ENCODE results near the gene ZBTB25. TPM values are rescaled to one million over a fixed set of nuclear protein-coding genes. Genes with fewer than 3 reads are reported as not detected.

The ZBTB25 gene
- total RNA-seq, result 4.1 and 4.7 TPM in 2 replicates

- Histone ChIP-seq H3K36me3 (ENCODE audit: control insufficient read depth, insufficient read depth, low read length) (no peaks in the 10 kb centered on the region), H3K4me3 (ENCODE audit: low read depth, low read length) (peak within 1 kb of the TSS; percentile 56), H3K27me3 (ENCODE audit: control insufficient read depth, insufficient read depth, low read length) (no peaks in the 10 kb centered on the region)
- no peak for TF ChIP-seq CTCF (IDR thresholded peaks at IDR 0.05; ENCODE audit: insufficient read depth, low read length, severe bottlenecking)
- FAIRE-seq (no peak), DNase-seq (ENCODE audit: low read depth) (peak; percentile 73)
Measured at GRCh38 chr14:64503434-64504309, at the start of gene ZBTB25. Gene ZBTB25, minus strand, starts transcription at chr14:64503838. Its CDS starts 13,305 bp downstream, at chr14:64490533.

- Histone ChIP-seq H3K27me3 (ENCODE audit: control insufficient read depth, insufficient read depth, low read length) (peaks cover 7% of the 10 kb centered on the region), H3K36me3 (ENCODE audit: control insufficient read depth, insufficient read depth, low read length) (no peaks in the 10 kb centered on the region), H3K4me3 (ENCODE audit: low read depth, low read length) (no peak overlapping the region)
- no peak for FAIRE-seq
- no peak for DNase-seq (ENCODE audit: low read depth)
- no peak for TF ChIP-seq CTCF (IDR thresholded peaks at IDR 0.05; ENCODE audit: insufficient read depth, low read length, severe bottlenecking)
Measured at GRCh38 chr14:64550621-64551333, 47.1 kb upstream of the ZBTB25 start.

- FAIRE-seq (no peak), DNase-seq (ENCODE audit: low read depth) (no peak)
- no peak for TF ChIP-seq CTCF (IDR thresholded peaks at IDR 0.05; ENCODE audit: insufficient read depth, low read length, severe bottlenecking)
- Histone ChIP-seq H3K27me3 (ENCODE audit: control insufficient read depth, insufficient read depth, low read length) (peaks cover 7% of the 10 kb centered on the region), H3K4me3 (ENCODE audit: low read depth, low read length) (peak within 1 kb of the TSS; percentile 9), H3K36me3 (ENCODE audit: control insufficient read depth, insufficient read depth, low read length) (no peaks in the 10 kb centered on the region)
Measured at GRCh38 chr14:64549791-64550620, 46.4 kb upstream of the ZBTB25 start, which contains the start of gene PPP1R36. Gene PPP1R36, plus strand, starts transcription at chr14:64549961. Its CDS starts 37 bp downstream, at chr14:64549998.

DNA sequence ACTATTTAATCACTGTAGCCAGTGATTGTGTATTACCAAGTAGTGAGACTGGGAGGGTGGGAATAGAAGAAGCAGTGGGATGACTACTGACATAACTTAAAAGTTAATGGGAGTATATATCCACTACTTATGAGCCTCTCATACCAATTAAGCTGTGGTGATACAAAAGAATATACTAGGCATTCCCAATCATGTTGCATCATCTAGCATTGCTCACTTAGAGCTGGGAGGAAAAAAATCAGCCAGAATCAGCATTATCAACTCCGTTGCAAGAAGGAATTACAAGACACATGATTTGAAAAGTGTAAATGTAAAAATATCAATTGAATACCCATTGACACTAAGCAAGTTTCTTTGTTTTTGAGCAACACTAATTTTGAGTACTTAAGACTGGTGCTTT lies 45.4 kb upstream of the ZBTB25 start:
- peak; percentile 30 for DNase-seq (ENCODE audit: low read depth)
- TF ChIP-seq CTCF (IDR thresholded peaks at IDR 0.05; ENCODE audit: insufficient read depth, low read length, severe bottlenecking), result no peak
- Histone ChIP-seq H3K36me3 (ENCODE audit: control insufficient read depth, insufficient read depth, low read length) (no peaks in the 10 kb centered on the region), H3K27me3 (ENCODE audit: control insufficient read depth, insufficient read depth, low read length) (peaks cover 5% of the 10 kb centered on the region), H3K4me3 (ENCODE audit: low read depth, low read length) (no peak overlapping the region)
- no peak for FAIRE-seq

DNA sequence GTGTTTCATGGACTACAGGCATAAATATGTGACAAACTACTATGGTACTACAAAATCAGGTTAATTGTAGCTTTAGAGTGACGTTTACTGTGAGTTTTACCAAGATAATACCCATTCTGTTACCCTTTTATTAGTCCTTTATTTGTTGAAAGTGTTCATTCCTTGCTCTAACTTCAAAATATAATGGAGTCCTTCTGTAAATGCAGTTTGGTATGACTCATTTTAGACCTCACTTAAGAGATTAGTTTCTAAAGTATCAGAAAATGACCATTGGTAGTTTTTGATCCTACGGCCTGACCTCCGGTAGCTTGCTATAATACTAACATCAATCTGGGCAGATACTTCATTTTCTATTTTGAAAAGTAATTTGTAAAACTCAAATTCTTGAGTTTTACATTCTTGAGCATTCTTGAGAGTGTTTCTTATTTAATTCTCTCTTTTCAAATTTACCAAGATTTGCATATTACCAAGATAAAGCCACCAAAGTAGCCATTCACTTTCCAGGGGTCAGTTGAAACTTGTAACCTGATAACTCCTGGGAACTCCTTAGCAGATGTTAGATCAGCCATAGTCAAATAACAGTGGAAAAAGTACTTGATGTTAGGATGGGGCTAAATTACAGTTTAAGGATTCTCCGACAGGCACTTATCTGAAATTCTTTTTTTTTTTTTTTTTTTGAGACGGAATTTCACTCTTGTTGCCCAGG lies 41.1 kb upstream of the ZBTB25 start:
- Histone ChIP-seq H3K4me3 (ENCODE audit: low read depth, low read length) (no peak overlapping the region), H3K36me3 (ENCODE audit: control insufficient read depth, insufficient read depth, low read length) (no peaks in the 10 kb centered on the region), H3K27me3 (ENCODE audit: control insufficient read depth, insufficient read depth, low read length) (peaks cover 18% of the 10 kb centered on the region)
- FAIRE-seq (no peak), DNase-seq (ENCODE audit: low read depth) (no peak)
- TF ChIP-seq CTCF (IDR thresholded peaks at IDR 0.05; ENCODE audit: insufficient read depth, low read length, severe bottlenecking), result no peak
